ENCODE measurements around the gene SLC15A1. TPM values are rescaled to one million over a fixed set of nuclear protein-coding genes. Genes with fewer than 3 reads are reported as not detected.
A peak's percentile ranks its signal among the peaks of the same experiment; 100 is the strongest.

The SLC15A1 gene
- total and polyA plus RNA-seq, 7 experiments from 2014 or later: not detected

GRCh38 chr13:98791611-98792010 lies 39.1 kb upstream of the SLC15A1 start:
- Mint-ChIP-seq H3K4me1 (peaks cover 0 to 3% (median 0%) of the 10 kb centered on the region in 7 donors), H3K27ac (no peak overlapping the region), H3K27me3 (peaks cover 4 to 23% (median 10%) of the 10 kb centered on the region in 5 donors), H3K9me3 (peaks cover 0 to 40% (median 14%) of the 10 kb centered on the region in 11 donors), H3K36me3 (peaks cover 30 to 48% (median 48%) of the 10 kb centered on the region in 5 donors), H3K4me3 (no peak overlapping the region)
- POLR2A ChIA-PET: no interaction called here
- ATAC-seq (no peak), DNase-seq (no peak)
- H3K4me3 ChIP-seq (ENCODE audit: low read length): no peak overlapping the region
- H3K36me3 ChIP-seq (ENCODE audit: control insufficient read depth in 2 of 3, insufficient read depth in 3 of 3, low read length in 3 of 3): peaks cover 0 to 31% (median 11%) of the 10 kb centered on the region in 3 experiments
- CTCF ChIA-PET: no interaction called here
- no peaks in the 10 kb centered on the region for H3K9me3 ChIP-seq (ENCODE audit: control insufficient read depth in 2 of 3, low read length in 3 of 3)
- no peaks in the 10 kb centered on the region for H3K4me1 ChIP-seq (ENCODE audit: control insufficient read depth in 2 of 2, insufficient read depth in 2 of 2, low read length in 2 of 2)
- no peaks in the 10 kb centered on the region for H3K27me3 ChIP-seq (ENCODE audit: control insufficient read depth in 2 of 2, insufficient read depth in 2 of 2, low read length in 2 of 2)
- intact Hi-C loops (cut with micrococcal nuclease): no loop called here
- H3K27ac ChIP-seq (ENCODE audit: low read depth, low read length): no peak overlapping the region

DNA sequence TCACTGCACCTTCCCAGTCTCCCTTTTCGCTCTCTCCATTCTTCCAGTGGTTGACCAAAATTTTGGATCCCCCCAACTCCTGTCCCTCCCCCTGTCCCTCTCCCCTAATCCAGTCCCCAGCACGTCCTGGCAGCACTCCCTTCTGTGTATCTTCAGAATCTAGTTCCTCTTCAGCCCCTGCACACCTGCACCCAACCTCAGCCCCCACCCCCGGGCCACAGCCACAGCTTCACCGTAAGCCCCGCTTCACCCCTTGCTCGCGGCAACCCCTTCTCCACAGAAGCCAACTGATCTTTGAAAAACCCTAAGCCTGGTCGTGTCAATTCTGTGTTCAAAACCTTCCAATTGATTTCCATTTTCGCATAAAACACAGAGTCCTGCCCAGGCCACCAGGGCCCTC lies 35.5 kb upstream of the SLC15A1 start:
- H3K4me1 ChIP-seq (ENCODE audit: control insufficient read depth in 2 of 2, insufficient read depth in 2 of 2, low read length in 2 of 2): no peaks in the 10 kb centered on the region
- H3K36me3 ChIP-seq (ENCODE audit: control insufficient read depth in 2 of 3, insufficient read depth in 3 of 3, low read length in 3 of 3): peaks cover 0 to 3% (median 0%) of the 10 kb centered on the region in 3 experiments
- Mint-ChIP-seq H3K4me1 (peaks cover 0 to 3% (median 0%) of the 10 kb centered on the region in 7 donors), H3K9me3 (peaks cover 0 to 36% (median 10%) of the 10 kb centered on the region in 11 donors), H3K36me3 (peaks cover 8 to 14% (median 14%) of the 10 kb centered on the region in 5 donors), H3K27ac (peak overlapping the region in 2 of 9 donors; percentile 6 to 62), H3K27me3 (peaks cover 4 to 31% (median 10%) of the 10 kb centered on the region in 5 donors), H3K4me3 (no peak overlapping the region)
- no peak for ATAC-seq
- H3K4me3 ChIP-seq (ENCODE audit: low read length): no peak overlapping the region
- DNase-seq: no peak
- no peaks in the 10 kb centered on the region for H3K27me3 ChIP-seq (ENCODE audit: control insufficient read depth in 2 of 2, insufficient read depth in 2 of 2, low read length in 2 of 2)
- ChIA-PET POLR2A (no interaction called here), CTCF (no interaction called here)
- no peaks in the 10 kb centered on the region for H3K9me3 ChIP-seq (ENCODE audit: control insufficient read depth in 2 of 3, low read length in 3 of 3)
- no peak overlapping the region for H3K27ac ChIP-seq (ENCODE audit: low read depth, low read length)
- intact Hi-C loops (cut with micrococcal nuclease): no loop called here

GRCh38 chr13:98787173-98787572 lies 34.7 kb upstream of the SLC15A1 start:
- intact Hi-C loops (cut with micrococcal nuclease): no loop called here
- H3K27me3 Mint-ChIP-seq: peaks cover 4 to 31% (median 10%) of the 10 kb centered on the region in 5 donors

GRCh38 chr13:98786023-98786422 lies 33.6 kb upstream of the SLC15A1 start:
- Mint-ChIP-seq H3K27ac (no peak overlapping the region), H3K36me3 (no peaks in the 10 kb centered on the region), H3K9me3 (peaks cover 0 to 25% (median 12%) of the 10 kb centered on the region in 11 donors), H3K4me1 (peaks cover 0 to 3% (median 0%) of the 10 kb centered on the region in 7 donors), H3K4me3 (no peak overlapping the region), H3K27me3 (peaks cover 10 to 33% (median 17%) of the 10 kb centered on the region in 5 donors)
- POLR2A ChIA-PET: no interaction called here
- no peak overlapping the region for H3K27ac ChIP-seq (ENCODE audit: low read depth, low read length)
- H3K36me3 ChIP-seq (ENCODE audit: control insufficient read depth in 2 of 3, insufficient read depth in 3 of 3, low read length in 3 of 3): no peaks in the 10 kb centered on the region
- intact Hi-C loops (cut with micrococcal nuclease): no loop called here
- no peak overlapping the region for H3K4me3 ChIP-seq (ENCODE audit: low read length)
- no peak for ATAC-seq
- H3K9me3 ChIP-seq (ENCODE audit: control insufficient read depth in 2 of 3, low read length in 3 of 3): no peaks in the 10 kb centered on the region
- no peaks in the 10 kb centered on the region for H3K27me3 ChIP-seq (ENCODE audit: control insufficient read depth in 2 of 2, insufficient read depth in 2 of 2, low read length in 2 of 2)
- DNase-seq: no peak
- no peaks in the 10 kb centered on the region for H3K4me1 ChIP-seq (ENCODE audit: control insufficient read depth in 2 of 2, insufficient read depth in 2 of 2, low read length in 2 of 2)
- CTCF ChIA-PET: no interaction called here

More at GRCh38 chr13:98787173-98787572, 34.7 kb upstream of the SLC15A1 start:
- Histone ChIP-seq H3K4me3 (ENCODE audit: low read length) (no peak overlapping the region), H3K27ac (ENCODE audit: low read depth, low read length) (no peak overlapping the region), H3K9me3 (ENCODE audit: control insufficient read depth in 2 of 3, low read length in 3 of 3) (no peaks in the 10 kb centered on the region), H3K4me1 (ENCODE audit: control insufficient read depth in 2 of 2, insufficient read depth in 2 of 2, low read length in 2 of 2) (no peaks in the 10 kb centered on the region), H3K27me3 (ENCODE audit: control insufficient read depth in 2 of 2, insufficient read depth in 2 of 2, low read length in 2 of 2) (no peaks in the 10 kb centered on the region), H3K36me3 (ENCODE audit: control insufficient read depth in 2 of 3, insufficient read depth in 3 of 3, low read length in 3 of 3) (no peaks in the 10 kb centered on the region)
- H3K9me3 Mint-ChIP-seq: peaks cover 0 to 31% (median 10%) of the 10 kb centered on the region in 11 donors
- DNase-seq: no peak
- H3K4me1 Mint-ChIP-seq: peaks cover 0 to 3% (median 0%) of the 10 kb centered on the region in 7 donors
- POLR2A ChIA-PET: no interaction called here
- H3K36me3 Mint-ChIP-seq: peaks cover 0 to 6% (median 6%) of the 10 kb centered on the region in 5 donors
- H3K27ac Mint-ChIP-seq: peak overlapping the region in 1 of 9 donors; percentile 6
- CTCF ChIA-PET: no interaction called here
- no peak for ATAC-seq
- H3K4me3 Mint-ChIP-seq: no peak overlapping the region

DNA sequence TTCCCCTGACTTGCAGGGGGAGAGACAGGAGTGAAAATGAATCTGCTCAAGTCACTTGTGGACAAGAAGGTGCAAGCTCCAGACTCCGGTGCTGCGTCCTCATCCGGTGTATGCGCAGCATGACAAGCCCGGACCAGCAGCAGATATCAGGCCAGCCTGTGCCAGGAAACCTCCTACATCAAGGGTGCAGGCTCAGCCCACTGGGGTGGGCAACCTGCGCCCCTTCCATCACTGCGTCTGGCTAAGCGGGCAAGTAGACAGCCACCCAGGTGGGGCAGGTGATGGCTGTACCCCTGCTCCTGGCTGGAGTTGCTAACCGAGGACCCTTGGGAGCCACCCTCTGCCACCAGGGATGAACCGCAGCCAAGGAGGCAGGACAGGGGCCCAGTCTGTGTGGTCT lies 32.9 kb upstream of the SLC15A1 start:
- Mint-ChIP-seq H3K27ac (no peak overlapping the region), H3K4me3 (no peak overlapping the region), H3K36me3 (no peaks in the 10 kb centered on the region), H3K4me1 (peaks cover 0 to 3% (median 0%) of the 10 kb centered on the region in 7 donors), H3K27me3 (peaks cover 11 to 33% (median 22%) of the 10 kb centered on the region in 5 donors), H3K9me3 (peaks cover 0 to 22% (median 12%) of the 10 kb centered on the region in 11 donors)
- Histone ChIP-seq H3K36me3 (ENCODE audit: control insufficient read depth in 2 of 3, insufficient read depth in 3 of 3, low read length in 3 of 3) (no peaks in the 10 kb centered on the region), H3K27me3 (ENCODE audit: control insufficient read depth in 2 of 2, insufficient read depth in 2 of 2, low read length in 2 of 2) (no peaks in the 10 kb centered on the region), H3K27ac (ENCODE audit: low read depth, low read length) (no peak overlapping the region), H3K4me3 (ENCODE audit: low read length) (no peak overlapping the region), H3K4me1 (ENCODE audit: control insufficient read depth in 2 of 2, insufficient read depth in 2 of 2, low read length in 2 of 2) (no peaks in the 10 kb centered on the region), H3K9me3 (ENCODE audit: control insufficient read depth in 2 of 3, low read length in 3 of 3) (no peaks in the 10 kb centered on the region)
- DNase-seq (no peak), ATAC-seq (no peak)
- CTCF ChIA-PET: no interaction called here
- intact Hi-C loops (cut with micrococcal nuclease): no loop called here
- POLR2A ChIA-PET: no interaction called here

DNA sequence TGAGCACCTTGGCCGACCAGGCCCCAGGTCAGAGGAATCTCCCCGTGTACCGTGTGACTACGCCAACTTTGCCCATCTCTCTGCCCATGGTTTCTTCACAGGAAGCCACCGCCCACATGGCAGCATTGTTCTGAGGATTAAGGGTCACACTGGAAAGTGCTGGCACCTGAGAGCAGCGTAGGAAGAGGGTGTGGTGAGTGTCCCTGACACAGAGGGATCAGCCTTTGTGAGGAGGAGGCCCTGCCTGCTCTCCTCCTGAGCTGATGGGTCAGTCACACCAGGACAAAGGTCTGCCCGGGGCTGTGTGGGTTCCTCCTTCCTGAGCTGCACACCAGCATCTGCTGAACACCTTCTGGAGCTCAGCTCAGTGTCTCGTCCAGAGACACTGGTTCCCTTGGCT lies 32.2 kb upstream of the SLC15A1 start:
- DNase-seq (no peak), ATAC-seq (no peak)
- Histone ChIP-seq H3K27ac (ENCODE audit: low read depth, low read length) (no peak overlapping the region), H3K27me3 (ENCODE audit: control insufficient read depth in 2 of 2, insufficient read depth in 2 of 2, low read length in 2 of 2) (no peaks in the 10 kb centered on the region), H3K36me3 (ENCODE audit: control insufficient read depth in 2 of 3, insufficient read depth in 3 of 3, low read length in 3 of 3) (no peaks in the 10 kb centered on the region), H3K9me3 (ENCODE audit: control insufficient read depth in 2 of 3, low read length in 3 of 3) (no peaks in the 10 kb centered on the region), H3K4me1 (ENCODE audit: control insufficient read depth in 2 of 2, insufficient read depth in 2 of 2, low read length in 2 of 2) (no peaks in the 10 kb centered on the region), H3K4me3 (ENCODE audit: low read length) (no peak overlapping the region)
- no peaks in the 10 kb centered on the region for H3K36me3 Mint-ChIP-seq
- intact Hi-C loops (cut with micrococcal nuclease): no loop called here
- ChIA-PET POLR2A (no interaction called here), CTCF (no interaction called here)
- no peak overlapping the region for H3K27ac Mint-ChIP-seq
- peaks cover 11 to 33% (median 24%) of the 10 kb centered on the region in 5 donors for H3K27me3 Mint-ChIP-seq
- peaks cover 0 to 15% (median 10%) of the 10 kb centered on the region in 11 donors for H3K9me3 Mint-ChIP-seq
- peaks cover 0 to 3% (median 0%) of the 10 kb centered on the region in 7 donors for H3K4me1 Mint-ChIP-seq
- H3K4me3 Mint-ChIP-seq: no peak overlapping the region

- ATAC-seq (no peak), DNase-seq (no peak)
- H3K27ac ChIP-seq (ENCODE audit: low read depth, low read length): no peak overlapping the region
- H3K9me3 ChIP-seq (ENCODE audit: control insufficient read depth in 2 of 3, low read length in 3 of 3): no peaks in the 10 kb centered on the region
- Mint-ChIP-seq H3K27ac (no peak overlapping the region), H3K36me3 (no peaks in the 10 kb centered on the region), H3K4me1 (peaks cover 0 to 3% (median 0%) of the 10 kb centered on the region in 7 donors), H3K4me3 (no peak overlapping the region), H3K27me3 (peaks cover 11 to 33% (median 28%) of the 10 kb centered on the region in 5 donors), H3K9me3 (peaks cover 0 to 10% (median 5%) of the 10 kb centered on the region in 11 donors)
- CTCF ChIA-PET: no interaction called here
- POLR2A ChIA-PET: no interaction called here
- no peaks in the 10 kb centered on the region for H3K36me3 ChIP-seq (ENCODE audit: control insufficient read depth in 2 of 3, insufficient read depth in 3 of 3, low read length in 3 of 3)
- no peak overlapping the region for H3K4me3 ChIP-seq (ENCODE audit: low read length)
- no peaks in the 10 kb centered on the region for H3K4me1 ChIP-seq (ENCODE audit: control insufficient read depth in 2 of 2, insufficient read depth in 2 of 2, low read length in 2 of 2)
- intact Hi-C loops (cut with micrococcal nuclease): no loop called here
- no peaks in the 10 kb centered on the region for H3K27me3 ChIP-seq (ENCODE audit: control insufficient read depth in 2 of 2, insufficient read depth in 2 of 2, low read length in 2 of 2)
These were observed 31.5 kb upstream of the SLC15A1 start for GRCh38 chr13:98783856-98784478.

Measured in naive thymus-derived CD4-positive, alpha-beta T cell (primary cell).